NCI-H2107 treated with DMSO at 0.1 percent for 48 hours (cell line): ENCODE data around the gene TXNRD1.
"Not testable (repeated sequence)": the region's sequence is repeated elsewhere in the genome, so short reads cannot be mapped to it uniquely, and the experiment has no call there.

ENCODE experiments used
- DNase-seq: peaks from one replicate; lab custom pipeline; 2025; ENCODE audit not compliant: unreplicated experiment; lab: John Stamatoyannopoulos, UW

The TXNRD1 gene

DNA sequence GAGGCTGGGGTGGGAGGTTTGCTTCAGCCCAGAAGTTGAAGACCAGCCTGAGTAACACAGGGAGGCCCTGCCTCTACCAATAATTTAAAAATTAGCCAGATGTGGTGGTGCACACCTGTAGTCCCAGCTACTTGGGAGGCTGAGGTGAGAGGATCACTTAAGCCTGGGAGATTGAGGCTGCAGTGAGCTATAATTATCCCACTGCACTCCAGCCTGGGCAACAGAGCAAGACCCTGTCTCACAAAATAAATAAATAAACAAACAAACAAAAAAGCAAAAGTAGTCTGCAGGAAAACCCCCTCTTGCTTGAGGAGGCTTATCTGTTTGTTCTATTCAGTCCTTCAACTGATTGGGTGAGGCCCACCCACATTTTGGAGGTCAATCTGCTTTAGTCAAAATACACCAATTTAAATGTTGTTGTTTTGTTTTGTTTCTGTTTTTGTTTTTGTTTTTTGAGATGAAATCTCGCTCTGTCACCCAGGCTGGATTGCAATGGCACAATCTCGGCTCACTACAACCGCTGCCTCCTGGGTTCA lies 24.9 kb upstream of the TXNRD1 start:
- no peak for DNase-seq

DNA sequence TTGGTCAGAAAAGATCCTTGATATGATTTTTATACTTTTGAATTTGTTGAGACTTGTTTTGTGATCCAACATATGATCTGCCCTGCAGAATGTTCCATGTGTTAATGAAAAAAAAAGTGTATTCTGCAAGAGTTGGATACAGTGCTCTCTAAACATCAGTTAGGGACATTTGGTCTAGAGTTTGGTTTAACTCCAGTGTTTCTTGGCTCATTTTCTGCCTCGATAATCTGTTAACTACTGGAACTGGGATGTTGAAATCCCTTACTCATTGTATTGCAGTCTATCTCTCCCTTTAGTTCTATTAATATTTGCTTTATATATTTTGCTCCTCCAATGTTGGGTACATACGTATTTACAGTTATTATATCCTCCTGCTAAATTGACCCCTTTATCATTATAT lies 18.3 kb upstream of the TXNRD1 start:
- no peak for DNase-seq

DNA sequence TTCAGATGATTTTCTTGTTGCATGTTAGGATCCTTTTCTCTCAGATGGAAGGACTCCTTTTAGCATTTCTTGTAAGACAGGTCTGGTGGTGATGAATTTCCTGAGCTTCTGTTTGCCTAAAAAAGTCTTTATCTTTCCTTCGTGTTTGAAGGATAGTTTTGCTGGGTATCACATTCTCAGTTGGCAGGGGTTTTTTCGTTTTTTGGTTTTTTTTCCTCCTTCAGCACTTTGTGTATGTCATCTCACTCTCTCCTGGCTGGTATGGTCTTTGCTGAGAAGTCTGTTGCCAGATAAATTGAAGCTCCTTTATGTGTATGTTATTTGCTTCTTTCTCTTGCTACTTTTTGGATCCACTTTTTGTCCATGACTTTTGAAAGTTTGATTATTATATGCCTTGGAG lies 15.6 kb upstream of the TXNRD1 start:
- no peak for DNase-seq

DNA sequence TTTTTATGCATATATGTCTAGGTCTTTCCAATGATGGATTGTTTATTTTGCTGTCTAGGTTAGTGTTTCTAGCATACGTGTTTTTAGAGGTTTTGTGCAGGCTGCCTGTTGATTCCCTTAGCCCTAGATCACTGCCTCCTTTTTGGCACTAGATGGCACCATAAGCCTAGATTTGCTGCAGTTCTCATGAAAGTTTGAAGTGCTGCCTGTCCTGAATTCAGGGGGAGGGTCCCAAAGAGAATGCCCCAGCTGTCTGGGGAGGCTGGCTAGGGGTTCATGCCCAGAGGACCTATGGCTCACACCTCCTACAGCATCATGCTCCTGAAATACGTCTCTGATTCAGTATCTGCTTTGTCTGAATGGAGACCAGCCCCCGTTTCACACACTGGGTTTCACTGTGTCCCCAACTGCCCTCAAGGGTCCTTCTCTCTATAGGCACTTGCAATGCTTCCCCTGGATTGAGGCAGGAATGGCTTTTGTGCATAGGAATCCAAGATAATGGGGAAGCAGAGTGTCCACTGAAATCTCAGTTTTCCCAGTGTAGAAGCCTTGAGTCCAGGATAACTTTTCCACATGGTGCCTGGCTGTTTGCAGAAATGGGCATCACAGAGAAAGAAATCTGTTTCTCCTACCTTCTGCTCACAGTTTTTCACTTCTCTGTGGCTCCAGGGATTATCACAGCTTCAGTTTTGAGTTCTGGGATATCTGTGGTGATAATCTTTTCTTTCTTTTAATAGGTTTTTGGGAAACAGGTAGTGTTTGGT lies 14.2 kb upstream of the TXNRD1 start:
- peak; percentile 80 for DNase-seq

DNA sequence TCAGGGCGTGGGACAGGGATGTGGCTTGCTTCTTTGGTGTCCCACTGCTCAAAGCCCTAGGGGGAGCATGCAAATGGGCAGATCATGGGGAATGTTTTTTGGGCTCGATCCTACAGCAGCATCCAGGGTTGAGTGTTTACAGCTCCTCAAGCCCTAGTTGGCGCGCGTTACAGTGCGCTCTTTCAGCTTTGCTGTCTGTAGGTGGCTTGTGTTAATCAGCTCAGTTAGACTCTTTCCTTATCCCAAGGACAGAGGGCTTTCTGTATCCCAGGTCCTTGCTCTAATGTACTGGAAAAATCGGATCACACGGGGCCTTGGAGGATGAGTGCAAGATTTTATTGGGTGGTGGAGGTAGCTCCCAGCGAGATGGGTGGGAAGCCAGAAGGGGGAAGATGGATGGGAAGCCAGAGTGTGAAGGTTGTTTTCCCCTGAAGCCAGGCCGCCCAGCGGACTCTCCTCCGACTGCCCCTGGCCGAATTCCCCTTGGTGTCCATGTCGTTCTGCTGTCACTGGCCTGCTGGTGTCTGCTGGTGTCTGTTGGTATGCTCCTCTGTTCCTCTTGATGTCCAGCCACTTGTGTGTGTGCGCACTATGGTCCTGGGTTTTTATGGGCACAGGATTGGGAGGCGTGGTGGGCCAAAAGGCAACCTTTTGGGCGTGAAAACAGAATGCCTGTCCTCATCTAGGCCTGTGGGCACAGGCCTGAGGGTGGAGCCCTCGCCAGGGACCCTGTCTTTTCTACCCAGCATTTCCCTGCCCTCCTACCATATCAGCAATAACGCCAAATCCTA lies 10.7 kb upstream of the TXNRD1 start:
- no peak for DNase-seq

DNA sequence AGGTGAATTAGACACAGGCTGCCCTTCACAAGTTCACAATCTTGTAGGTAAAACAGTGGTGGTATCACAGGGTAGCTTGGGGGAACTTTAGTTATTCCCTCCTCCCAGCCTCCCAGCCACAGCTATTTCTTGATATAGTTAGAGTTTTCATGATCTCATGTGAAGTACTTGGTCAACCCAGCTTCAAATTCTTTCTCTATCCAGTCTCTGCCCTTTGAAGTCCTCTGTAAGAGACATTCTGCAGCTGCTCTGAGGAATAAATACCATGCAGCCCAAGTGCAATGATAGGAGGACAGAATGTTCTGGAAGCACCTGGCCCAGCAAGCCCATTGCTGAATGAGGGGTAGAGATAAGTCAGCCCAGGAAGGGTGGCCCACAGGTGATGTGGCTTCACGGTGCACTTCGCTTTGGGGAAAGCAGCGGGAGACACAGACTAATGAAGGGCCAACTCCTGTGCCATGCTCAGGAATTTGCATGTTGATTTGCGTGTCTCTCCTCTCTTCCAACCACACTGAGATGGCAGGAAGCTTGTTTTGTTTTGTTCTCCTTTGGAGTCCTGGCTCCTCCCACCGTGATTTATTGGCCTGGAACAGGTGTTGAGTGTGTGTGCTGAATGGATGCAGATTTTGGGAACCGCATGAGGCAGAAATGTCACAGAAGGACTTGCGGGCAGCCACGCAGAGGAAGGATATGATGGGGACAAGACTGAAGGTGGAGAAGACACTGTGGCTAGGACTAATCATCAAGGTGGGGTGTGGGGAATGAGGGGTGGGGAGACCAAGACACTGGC lies 8.0 kb upstream of the TXNRD1 start:
- DNase-seq = no peak

DNA sequence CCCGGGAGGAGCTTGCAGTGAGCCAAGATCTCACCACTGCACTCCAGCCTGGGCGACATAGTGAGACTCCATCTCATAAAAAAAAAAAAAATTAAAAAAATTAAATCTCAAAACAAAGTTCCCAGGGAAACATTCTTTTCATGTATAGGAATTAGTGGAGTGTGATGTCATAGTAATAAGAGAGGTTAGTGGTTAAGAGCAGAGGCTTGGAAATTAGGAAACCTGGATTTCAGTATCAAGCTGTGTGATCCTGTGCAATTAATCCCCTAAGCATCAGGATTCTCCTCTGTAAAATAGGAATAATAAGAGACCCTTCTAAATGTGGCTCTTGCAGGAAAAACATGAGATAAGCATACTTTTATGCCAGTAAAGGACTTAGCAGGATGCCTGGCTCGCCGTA lies 3.1 kb upstream of the TXNRD1 start:
- DNase-seq = no peak

DNA sequence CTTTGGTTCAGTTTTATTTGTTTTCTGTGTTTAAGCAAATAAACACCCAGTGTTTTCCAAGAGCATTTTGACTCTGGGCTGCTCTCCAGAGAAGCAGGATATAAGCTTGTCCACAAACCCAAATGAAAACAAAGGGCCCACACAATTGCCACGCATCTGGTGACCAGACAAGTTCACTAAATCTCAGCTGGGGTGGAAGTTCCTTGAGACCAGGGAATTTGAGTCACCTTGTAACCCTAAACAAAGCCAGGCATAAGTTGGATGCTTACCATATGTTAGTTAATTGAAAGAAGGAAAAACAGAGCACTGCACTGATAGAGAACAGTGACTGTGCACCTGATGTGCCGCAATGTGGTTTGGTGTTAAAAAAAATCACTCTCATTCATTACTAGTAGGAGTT lies 1.6 kb upstream of the TXNRD1 start:
- no peak for DNase-seq

DNA sequence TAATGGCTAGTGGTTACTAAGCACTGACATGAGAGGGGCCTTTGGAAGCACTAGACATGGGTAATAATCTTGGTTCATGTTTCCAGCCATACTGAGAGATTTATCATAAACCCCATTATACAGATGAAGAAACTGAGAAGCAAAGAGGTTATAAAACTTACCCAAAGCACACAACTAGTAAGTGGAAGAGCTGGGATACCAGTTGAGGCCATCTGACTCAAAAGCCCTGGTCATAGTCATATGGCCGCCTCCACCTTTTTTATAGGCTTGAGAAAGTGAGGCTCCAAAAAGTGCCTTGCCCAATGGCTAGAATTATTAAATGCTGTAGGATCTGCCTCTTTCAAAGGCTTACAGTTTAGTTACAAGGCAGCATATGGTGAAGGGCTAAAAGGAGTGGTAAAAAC lies 944 bp downstream of the TXNRD1 start:
- DNase-seq = no peak

DNA sequence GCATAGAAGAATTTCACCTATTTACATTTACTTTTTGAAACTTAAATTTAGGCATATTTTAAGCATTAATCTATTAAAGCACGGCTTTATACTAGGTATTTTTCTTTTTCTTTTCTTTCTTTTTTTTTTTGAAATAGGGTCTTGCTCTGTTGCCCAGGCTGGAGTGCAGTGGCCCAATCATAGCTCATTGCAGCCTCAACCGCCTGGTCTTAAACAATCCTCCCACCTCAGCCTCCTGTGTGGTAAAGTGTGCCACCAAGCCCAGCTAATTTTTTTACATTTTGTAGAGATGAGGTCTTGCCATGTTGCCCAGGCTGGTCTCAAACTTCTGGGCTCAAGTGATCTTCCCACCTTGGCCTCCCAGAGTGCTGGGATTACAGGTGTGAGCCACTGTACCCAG lies 2.9 kb downstream of the TXNRD1 start:
- not testable (repeated sequence) for DNase-seq

DNA sequence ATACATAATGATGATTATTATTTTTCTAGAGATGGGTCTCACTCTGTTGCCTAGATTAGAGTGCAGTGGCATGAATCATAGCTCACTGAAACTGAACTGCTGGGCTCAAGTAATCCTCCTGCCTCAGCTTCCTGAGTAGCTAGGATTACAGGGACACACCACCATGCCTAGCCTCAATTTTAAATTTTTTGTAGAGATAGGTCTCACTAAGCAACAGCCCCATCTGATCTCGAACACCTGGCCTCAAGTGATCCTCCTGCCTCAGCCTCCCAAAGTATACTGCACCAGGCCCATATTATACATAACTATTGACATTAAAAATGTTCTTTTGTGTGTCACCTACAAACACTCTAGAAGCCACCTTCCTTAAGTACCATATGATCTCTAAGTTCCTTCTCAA lies 3.4 kb downstream of the TXNRD1 start:
- no peak for DNase-seq

DNA sequence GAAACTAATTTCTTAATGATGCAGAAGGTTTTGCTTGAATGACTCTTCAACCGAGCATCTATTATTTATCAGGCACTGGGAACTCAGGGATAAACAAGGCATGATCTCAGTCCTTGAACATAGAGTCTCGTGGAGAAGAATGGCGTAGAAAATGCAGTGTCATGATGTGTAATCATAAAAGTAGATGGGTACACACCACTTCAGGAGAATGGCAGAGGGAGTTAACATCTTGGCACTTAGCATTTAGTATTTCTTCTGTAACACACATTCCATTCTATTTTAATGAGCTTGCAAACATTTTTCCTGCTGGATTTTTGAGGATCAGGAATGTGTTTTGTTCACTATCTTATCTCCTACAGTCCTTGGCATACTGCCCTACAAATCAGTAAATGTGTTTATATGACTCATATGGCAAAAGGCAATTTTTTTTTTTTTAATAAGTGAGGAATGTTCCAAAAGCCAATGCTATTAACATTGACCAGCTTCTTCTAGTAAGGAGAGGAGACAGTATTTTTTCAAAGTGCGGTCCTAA lies 3.8 kb downstream of the TXNRD1 start:
- DNase-seq = peak; percentile 38

DNA sequence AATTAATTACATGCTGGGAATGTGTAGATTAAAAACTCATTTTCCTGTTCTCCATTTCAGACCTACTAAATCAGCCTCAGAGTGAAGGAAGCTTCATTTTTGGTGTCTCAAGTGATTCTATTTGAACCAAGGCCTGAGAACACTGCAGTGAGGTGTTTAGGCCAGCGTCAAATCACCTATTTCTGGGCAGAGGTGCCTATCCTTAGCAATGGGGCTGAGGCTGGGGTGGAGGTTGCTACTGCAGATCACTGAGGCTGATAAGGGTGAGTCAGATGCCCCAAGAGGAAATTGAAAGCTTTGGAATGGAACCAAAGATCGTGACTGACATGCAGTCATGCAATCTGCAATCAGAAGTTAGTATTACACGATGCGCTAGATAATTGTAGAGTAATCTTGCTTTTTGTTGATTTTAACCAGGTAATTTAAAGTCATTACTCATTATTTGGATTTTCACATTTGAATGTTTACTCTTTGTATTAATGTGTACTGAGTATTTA lies 4.4 kb downstream of the TXNRD1 start:
- no peak for DNase-seq

DNA sequence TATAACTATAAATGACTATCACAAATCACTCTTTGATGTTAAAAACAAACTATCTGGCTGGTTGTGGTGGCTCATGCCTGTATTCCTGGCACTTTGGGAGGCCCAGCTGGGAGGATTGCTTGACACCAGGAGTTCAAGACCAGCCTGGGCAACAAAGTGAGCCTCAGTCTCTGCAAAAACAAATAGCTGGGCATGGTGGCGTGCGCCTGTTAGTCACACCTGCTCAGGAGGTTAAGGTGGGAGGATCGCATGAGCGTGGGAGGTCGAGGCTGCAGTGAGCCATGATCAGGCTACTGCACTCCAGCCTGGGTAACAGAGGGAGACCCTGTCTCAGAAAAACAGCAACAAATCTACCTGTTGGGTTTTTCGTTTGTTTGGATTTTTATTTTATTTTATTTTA lies 5.4 kb downstream of the TXNRD1 start:
- DNase-seq = no peak

DNA sequence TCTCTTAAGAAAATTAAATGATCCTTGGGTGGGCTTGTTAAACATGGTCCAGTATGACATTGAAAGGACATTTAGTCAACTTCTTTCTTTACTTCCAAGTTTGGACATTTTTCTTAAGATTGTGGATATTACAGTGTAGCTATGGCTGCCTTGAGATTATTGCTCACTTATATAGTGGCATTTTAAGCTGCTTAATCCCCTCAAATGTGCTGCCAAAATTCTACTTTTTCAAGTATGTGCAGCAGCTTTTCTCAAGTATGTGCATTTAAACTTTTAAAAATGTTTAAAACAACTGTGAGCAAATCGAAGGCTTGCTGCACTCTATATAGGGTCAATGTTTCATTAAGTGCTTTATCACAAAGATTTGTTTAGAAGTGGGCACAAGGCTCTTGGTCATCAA lies 7.4 kb downstream of the TXNRD1 start:
- DNase-seq = no peak

DNA sequence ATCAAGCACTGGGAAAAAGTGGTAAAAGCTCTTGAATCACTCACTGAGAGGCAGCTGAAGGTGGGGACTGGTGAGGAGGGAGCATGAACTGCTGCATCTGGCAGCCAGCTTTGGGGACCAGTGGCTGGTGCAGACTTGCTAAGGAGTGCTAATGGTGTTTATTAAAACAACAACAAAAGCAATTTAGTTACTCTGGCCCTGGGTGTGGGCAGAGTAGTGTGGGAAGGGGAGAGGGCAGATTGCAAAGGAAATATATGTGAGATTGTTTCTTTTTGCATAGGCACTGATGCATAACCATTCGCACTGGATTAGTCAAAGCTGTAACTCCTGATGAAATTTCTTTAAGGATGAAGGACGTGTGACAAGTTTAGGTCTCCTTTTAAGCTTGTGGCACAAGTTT lies 8.1 kb downstream of the TXNRD1 start:
- DNase-seq = no peak

DNA sequence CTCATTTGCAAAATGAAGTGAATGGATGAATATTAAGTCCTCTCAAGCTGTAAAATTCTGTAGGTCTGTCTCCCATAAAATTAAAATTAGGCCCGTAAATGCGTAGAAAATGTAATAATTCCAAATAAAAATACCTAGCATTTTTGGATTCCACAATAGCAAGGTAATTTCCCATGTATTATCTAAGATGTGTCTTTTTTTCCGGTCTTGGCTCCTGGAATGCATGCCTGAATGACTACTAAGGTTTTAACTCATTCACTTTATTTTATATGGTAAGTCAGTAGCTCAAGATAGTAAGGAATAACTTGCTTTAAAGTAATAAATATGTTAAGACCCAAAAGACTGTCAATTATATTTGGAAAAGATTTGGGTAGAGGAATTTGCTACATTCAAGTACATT lies 11.1 kb downstream of the TXNRD1 start:
- no peak for DNase-seq

DNA sequence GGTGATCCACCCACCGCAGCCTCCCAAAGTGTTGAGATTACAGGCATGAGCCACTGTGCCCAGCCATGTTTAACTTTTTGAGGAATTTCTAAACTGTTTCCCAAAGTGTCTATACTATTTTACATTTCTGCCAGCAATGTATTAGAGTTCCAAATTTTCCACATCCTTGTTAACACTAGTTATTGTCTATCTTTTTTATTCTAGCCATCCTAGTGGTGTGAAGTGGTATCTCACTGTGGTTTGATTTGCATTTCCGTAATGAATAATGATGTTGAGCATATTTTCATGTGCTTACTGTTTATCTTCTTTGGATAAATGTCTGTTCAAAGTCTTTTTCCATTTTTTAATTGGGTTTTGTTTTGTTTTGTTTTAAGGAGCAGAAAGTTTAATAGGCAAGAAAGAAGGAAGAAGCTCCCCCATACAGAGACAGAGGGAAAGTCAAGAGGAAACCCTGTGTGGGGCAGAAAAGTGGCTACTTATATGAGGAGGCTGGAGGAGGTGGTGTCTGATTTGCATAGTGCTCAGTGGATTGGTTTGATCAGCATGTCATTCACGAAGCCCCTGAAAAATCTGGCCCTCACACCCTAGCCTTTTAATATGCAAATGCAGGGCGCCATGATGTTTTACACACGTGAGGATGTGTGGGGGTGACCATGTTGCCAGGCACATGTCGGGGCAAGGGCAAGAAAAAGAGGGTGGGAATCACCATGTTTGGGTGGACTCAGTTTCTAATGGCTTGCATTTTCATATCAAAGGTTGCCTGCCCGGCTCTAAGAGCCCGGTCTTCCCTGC lies 14.9 kb downstream of the TXNRD1 start:
- no peak for DNase-seq

DNA sequence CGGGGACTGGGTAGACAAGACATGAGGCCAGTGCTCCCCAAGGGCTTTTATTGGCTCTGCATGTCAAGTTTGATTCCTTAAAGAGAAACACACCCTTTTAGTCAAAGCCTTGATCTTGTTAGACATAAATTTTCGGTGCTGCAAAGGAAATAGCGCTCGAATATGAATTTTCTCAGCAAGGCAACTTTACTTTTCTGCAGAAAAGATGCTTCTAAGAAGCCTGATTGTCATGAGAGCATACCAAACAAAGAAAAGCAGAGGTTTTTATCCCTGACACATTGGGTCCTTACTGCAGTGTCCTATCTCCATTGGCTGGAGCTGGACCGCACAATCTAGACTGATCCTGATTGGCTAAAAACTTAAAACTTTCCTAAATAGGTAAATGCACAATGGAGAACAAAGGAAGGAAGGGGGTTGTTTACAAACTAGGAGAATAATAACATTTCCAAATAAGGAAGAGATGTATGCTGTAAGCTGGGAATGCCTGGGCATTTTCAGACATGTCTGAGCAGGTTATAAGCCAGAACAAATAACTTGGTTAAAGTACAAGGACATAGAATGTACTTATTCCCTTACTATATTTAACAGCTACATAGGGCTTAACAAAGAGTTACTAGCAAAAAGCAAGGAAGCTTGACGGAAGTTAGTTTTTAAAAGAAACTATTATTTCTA lies 17.2 kb downstream of the TXNRD1 start:
- DNase-seq = no peak
